GM23338 (cell line): ENCODE results near the gene PPCDC. TPM values are rescaled to one million over a fixed set of nuclear protein-coding genes. Genes with fewer than 3 reads are reported as not detected.

Experiments
- ATAC-seq: fragments of 200-7000 bp; cut with Tn5 transposase; 3 replicates; pipeline ENCODE4 v1.9.1; 2020
- DNase-seq: peaks from one replicate; pipeline ENCODE4 v3.0.0-alpha.2; 2015; ENCODE audit warnings: low spot score
- H2AFZ ChIP-seq: fragments of 200-600 bp; sonication (generic); 2 replicates; pipeline ENCODE4 v1.8.0; 2016; ENCODE audit warnings: antibody characterized with exemption, mild to moderate bottlenecking, moderate library complexity
- H3F3A ChIP-seq: fragments of 200-600 bp; sonication (generic); replicated peaks from 2 replicates; pipeline ENCODE4 v1.8.0; 2017; ENCODE audit warnings: antibody characterized with exemption, mixed run types, low read depth
- H3K27ac ChIP-seq: fragments of 200-600 bp; sonication (generic); 2 replicates; pipeline ENCODE4 v1.6.1; 2016; ENCODE audit warnings: low read depth
- H3K27me3 ChIP-seq: fragments of 200-600 bp; sonication (generic); 2 replicates; pipeline ENCODE4 v1.8.0; 2016; ENCODE audit warnings: mild to moderate bottlenecking, mixed run types, moderate library complexity; ENCODE audit not compliant: insufficient read depth
- H3K36me3 ChIP-seq: fragments of 200-600 bp; sonication (generic); 2 replicates; pipeline ENCODE4 v1.8.0; 2016; ENCODE audit warnings: mild to moderate bottlenecking; ENCODE audit not compliant: insufficient read depth
- H3K4me1 ChIP-seq: fragments of 200-600 bp; sonication (generic); 2 replicates; pipeline ENCODE4 v1.8.0; 2016; ENCODE audit warnings: mild to moderate bottlenecking, moderate library complexity; ENCODE audit not compliant: insufficient read depth
- H3K4me2 ChIP-seq: fragments of 200-600 bp; sonication (generic); 2 replicates; pipeline ENCODE4 v1.7.1; 2017; ENCODE audit warnings: mixed run types
- H3K4me3 ChIP-seq: fragments of 200-600 bp; sonication (generic); 2 replicates; pipeline ENCODE4 v1.6.1; 2016; ENCODE audit warnings: mixed run types
- H3K79me2 ChIP-seq: fragments of 200-600 bp; sonication (generic); replicated peaks from 2 replicates; pipeline ENCODE4 v1.8.0; 2017; ENCODE audit warnings: mild to moderate bottlenecking; ENCODE audit not compliant: insufficient read depth
- H3K9me2 ChIP-seq: fragments of 200-600 bp; sonication (generic); 2 replicates; pipeline ENCODE4 v1.8.0; 2017; ENCODE audit not compliant: insufficient read depth
- H4K20me1 ChIP-seq: fragments of 200-600 bp; sonication (generic); replicated peaks from 2 replicates; pipeline ENCODE4 v1.8.0; 2017; ENCODE audit warnings: mild to moderate bottlenecking; ENCODE audit not compliant: insufficient read depth
- H3K27ac Mint-ChIP-seq: 2 replicates; pipeline ENCODE4 v1.8.0; 2020; ENCODE audit warnings: inconsistent platforms, mild to moderate bottlenecking, moderate library complexity, mixed read lengths
- H3K27me3 Mint-ChIP-seq: 3 replicates; pipeline ENCODE4 v1.8.0; 2022; ENCODE audit warnings: low read depth, mild to moderate bottlenecking, moderate library complexity, mixed read lengths, inconsistent platforms; ENCODE audit not compliant: insufficient read depth, poor library complexity
- H3K36me3 Mint-ChIP-seq: 3 replicates; pipeline ENCODE4 v1.8.0; 2021; ENCODE audit warnings: low read depth, mild to moderate bottlenecking, inconsistent platforms, moderate library complexity, mixed read lengths
- H3K4me1 Mint-ChIP-seq: 3 replicates; pipeline ENCODE4 v1.8.0; 2020; ENCODE audit warnings: mild to moderate bottlenecking, inconsistent platforms, mixed read lengths
- H3K4me3 Mint-ChIP-seq: 3 replicates; pipeline ENCODE4 v1.8.0; 2021; ENCODE audit warnings: moderate library complexity, mild to moderate bottlenecking, inconsistent platforms, mixed read lengths
- H3K9me3 Mint-ChIP-seq: 3 replicates; pipeline ENCODE4 v1.8.0; 2020; ENCODE audit warnings: moderate library complexity, mild to moderate bottlenecking, inconsistent platforms, mixed read lengths
- CREB1 ChIP-seq: fragments of 250-450 bp; sonication (Bioruptor Pico); IDR thresholded peaks from 2 replicates; pipeline ENCODE4 v1.5.0; 2020; ENCODE audit warnings: low read depth, mild to moderate bottlenecking, moderate library complexity
- EZH2phosphoT487 ChIP-seq: fragments of 200-600 bp; sonication (generic); IDR thresholded peaks from one replicate; pipeline ENCODE4 v1.8.1; 2018; ENCODE audit warnings: antibody characterized with exemption; ENCODE audit not compliant: unreplicated experiment
- JUNB ChIP-seq: IDR thresholded peaks from one replicate; pipeline ENCODE4 v1.6.1; 2016; ENCODE audit warnings: antibody characterized with exemption; ENCODE audit not compliant: unreplicated experiment
- POLR2AphosphoS5 ChIP-seq: IDR thresholded peaks from 2 replicates; pipeline ENCODE4 v1.6.1; 2016; ENCODE audit warnings: antibody characterized with exemption, low read depth
- REST ChIP-seq: IDR thresholded peaks from one replicate; pipeline ENCODE4 v1.6.1; 2018; ENCODE audit warnings: antibody characterized with exemption; ENCODE audit not compliant: unreplicated experiment
- ZNF462 ChIP-seq: fragments of 250-450 bp; sonication (Bioruptor Pico); IDR thresholded peaks from 2 replicates; pipeline ENCODE4 v1.5.0; 2020; ENCODE audit warnings: mild to moderate bottlenecking, moderate library complexity
- polyA plus RNA-seq: library from polyadenylated mRNA; unstranded; fragments of >200 nt; fragmentation: Nextera tagmentation; extraction: Ambion mirVana; gene quantifications from 2 replicates; pipeline ENCODE4 v1.2.1, GENCODE V29; 2016
- total RNA-seq: library from RNA; depleted of rRNA; stranded (reverse); fragments of >200 nt; shearing (Covaris generic); gene quantifications from 2 replicates; pipeline ENCODE4 v1.2.3, GENCODE V29; 2014

Gene PPCDC
- total and polyA plus RNA-seq, 2 experiments from 2014 or later = 17.8 to 40.2 TPM

- no peaks in the 10 kb centered on the region; the same call in 1 of the 2 replicates for H3K36me3 ChIP-seq
- H3F3A ChIP-seq = no peaks in the 10 kb centered on the region
- Mint-ChIP-seq H3K9me3 (no peaks in the 10 kb centered on the region), H3K36me3 (peaks cover 6% of the 10 kb centered on the region; the same call in 2 of the 3 replicates), H3K27ac (no peak overlapping the region), H3K4me1 (peaks cover 14% of the 10 kb centered on the region), H3K4me3 (peak overlapping the region; percentile 84), H3K27me3 (peaks cover 22% of the 10 kb centered on the region)
- TF ChIP-seq POLR2AphosphoS5 (no peak), ZNF462 (CRISPR knock-in tag) (no peak), EZH2phosphoT487 (no peak), JUNB (no peak)
- H3K27ac ChIP-seq = no peak overlapping the region
- ATAC-seq (no peak), DNase-seq (no peak)
- peaks cover 10% of the 10 kb centered on the region for H3K79me2 ChIP-seq
- peaks cover 5% of the 10 kb centered on the region; the same call in 1 of the 2 replicates for H3K27me3 ChIP-seq
- H4K20me1 ChIP-seq = no peaks in the 10 kb centered on the region; the same call in 1 of the 2 replicates
- peak overlapping the region; percentile 73 for H3K4me2 ChIP-seq
- H3K4me3 ChIP-seq = peak overlapping the region; percentile 49
- H3K9me2 ChIP-seq = no peaks in the 10 kb centered on the region
- H3K4me1 ChIP-seq = peaks cover 12% of the 10 kb centered on the region; the same call in 1 of the 2 replicates
- H2AFZ ChIP-seq = peak overlapping the region; percentile 98
Observed at GRCh38 chr15:74994685-74995084, 28.7 kb upstream of the PPCDC start.

- peak within 1 kb of the TSS; percentile 84 for H3K4me3 Mint-ChIP-seq
- no peaks in the 10 kb centered on the region for H3K9me2 ChIP-seq
- peaks cover 22% of the 10 kb centered on the region for H3K27me3 Mint-ChIP-seq
- ATAC-seq (peak; percentile 84), DNase-seq (peak; percentile 99)
- peak within 1 kb of the TSS; percentile 96 for H3K4me3 ChIP-seq
- H3K9me3 Mint-ChIP-seq = no peaks in the 10 kb centered on the region
- no peak within 1 kb of the TSS for H3K27ac ChIP-seq
- peaks cover 6% of the 10 kb centered on the region; the same call in 2 of the 3 replicates for H3K36me3 Mint-ChIP-seq
- H2AFZ ChIP-seq = peak within 1 kb of the TSS; percentile 98
- H3K4me1 ChIP-seq = peaks cover 12% of the 10 kb centered on the region; the same call in 1 of the 2 replicates
- H3K4me1 Mint-ChIP-seq = peaks cover 14% of the 10 kb centered on the region
- peak within 1 kb of the TSS; percentile 79 for H3K4me2 ChIP-seq
- H4K20me1 ChIP-seq = no peaks in the 10 kb centered on the region; the same call in 1 of the 2 replicates
- H3F3A ChIP-seq = no peaks in the 10 kb centered on the region
- no peaks in the 10 kb centered on the region; the same call in 1 of the 2 replicates for H3K36me3 ChIP-seq
- peak within 1 kb of the TSS; percentile 45; the same call in 1 of the 2 replicates for H3K27ac Mint-ChIP-seq
- H3K27me3 ChIP-seq = peaks cover 5% of the 10 kb centered on the region; the same call in 1 of the 2 replicates
- TF ChIP-seq POLR2AphosphoS5 (peak; percentile 69), REST (peak; percentile 90), CREB1 (CRISPR knock-in tag) (no peak)
- peaks cover 10% of the 10 kb centered on the region for H3K79me2 ChIP-seq
Observed at GRCh38 chr15:74995182-74995778, 28.1 kb upstream of the PPCDC start, which contains the start of gene SCAMP5. Gene SCAMP5 (plus strand): TSS chr15:74995563. CDS start chr15:75011840, 16,277 bp downstream.
